Fibroblast of villous mesenchyme (primary cell): ENCODE results near the gene CD7. TPM values are rescaled to one million over a fixed set of nuclear protein-coding genes. Genes with fewer than 3 reads are reported as not detected.

Source experiments
- DNase-seq: peaks from one replicate; pipeline ENCODE4 v3.0.0-alpha.2; 2010; ENCODE audit warnings: low read depth
- H3K4me3 ChIP-seq: 2 replicates; pipeline ENCODE4 v1.5.1; 2011; ENCODE audit warnings: low read depth, mild to moderate bottlenecking, low read length
- CTCF ChIP-seq: IDR thresholded peaks from 2 replicates; pipeline ENCODE4 v1.5.1; 2012; ENCODE audit warnings: low read depth, mild to moderate bottlenecking, low read length; ENCODE audit not compliant: insufficient read depth
- total RNA-seq: library from RNA; depleted of rRNA; stranded (reverse); fragments of >200 nt; gene quantifications from 2 replicates; pipeline ENCODE4 v1.2.3, GENCODE V29; 2012

CD7 gene
- total RNA-seq, 1 donor, result not detected

DNA sequence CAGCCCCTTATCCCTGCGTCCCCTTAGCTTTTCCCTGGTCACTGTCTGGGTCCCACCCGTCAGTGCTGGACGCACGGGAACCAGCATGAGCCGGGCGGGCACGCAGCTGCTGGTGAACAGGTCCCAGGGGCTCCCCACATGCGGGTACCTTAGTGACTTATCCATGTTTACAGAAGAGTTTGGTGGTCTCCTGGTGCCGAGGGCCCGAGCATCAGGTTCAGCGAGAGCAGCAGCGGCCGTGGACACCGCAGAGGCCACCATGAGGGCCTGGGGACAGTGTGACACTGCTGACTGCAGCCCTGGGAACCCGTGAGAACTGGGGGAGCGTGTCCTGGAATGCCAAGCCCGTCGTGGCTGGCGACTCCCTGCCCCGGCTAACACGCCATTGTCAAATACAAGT is 6.5 kb downstream of the CD7 start:
- no peak overlapping the region for H3K4me3 ChIP-seq
- no peak for TF ChIP-seq CTCF
- no peak for DNase-seq

DNA sequence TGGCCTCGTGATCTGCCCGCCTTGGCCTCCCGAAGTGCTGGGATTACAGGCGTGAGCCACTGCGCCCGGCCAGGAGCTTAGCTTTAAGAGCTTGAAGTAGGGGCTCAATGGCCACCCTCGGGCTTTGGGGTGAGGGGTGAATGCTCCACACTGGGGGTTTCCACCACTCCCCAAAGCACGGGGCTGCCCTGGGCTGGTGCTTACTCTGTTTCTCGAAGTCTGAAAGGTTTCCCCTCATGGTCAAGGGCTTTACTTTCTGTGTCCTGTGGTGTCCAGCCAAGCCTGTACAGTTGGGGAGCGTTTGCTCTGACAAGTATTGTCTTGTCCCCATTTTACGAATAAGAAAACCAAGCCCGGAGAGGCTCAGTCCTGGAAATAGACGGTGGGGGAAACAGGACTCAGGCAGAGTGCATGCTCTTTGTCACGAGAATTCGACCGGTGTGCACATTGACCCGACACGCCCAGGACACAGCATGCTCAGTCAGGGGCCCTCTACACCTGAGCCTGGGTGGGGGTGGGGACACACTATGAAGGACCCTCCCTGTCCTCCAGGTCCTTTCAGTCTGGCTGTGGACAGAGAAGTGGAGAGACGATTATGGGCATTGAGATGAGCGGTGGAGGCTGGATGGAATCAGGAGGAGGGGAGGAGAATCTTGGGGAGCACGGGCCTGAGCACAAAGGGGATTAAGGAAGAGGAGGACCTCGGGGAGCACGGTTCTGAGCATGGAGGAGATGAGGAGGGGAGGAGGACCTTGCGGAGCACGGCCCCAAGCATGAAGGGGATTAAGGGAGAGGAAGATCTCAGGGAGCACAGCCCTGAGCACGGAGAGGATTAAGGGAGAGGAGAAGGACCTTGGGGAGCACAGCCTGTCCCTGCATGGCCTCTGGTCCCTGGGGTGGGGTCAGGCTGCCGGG is 7.5 kb downstream of the CD7 start:
- H3K4me3 ChIP-seq, result no peak overlapping the region
- TF ChIP-seq CTCF, result no peak
- DNase-seq, result no peak

DNA sequence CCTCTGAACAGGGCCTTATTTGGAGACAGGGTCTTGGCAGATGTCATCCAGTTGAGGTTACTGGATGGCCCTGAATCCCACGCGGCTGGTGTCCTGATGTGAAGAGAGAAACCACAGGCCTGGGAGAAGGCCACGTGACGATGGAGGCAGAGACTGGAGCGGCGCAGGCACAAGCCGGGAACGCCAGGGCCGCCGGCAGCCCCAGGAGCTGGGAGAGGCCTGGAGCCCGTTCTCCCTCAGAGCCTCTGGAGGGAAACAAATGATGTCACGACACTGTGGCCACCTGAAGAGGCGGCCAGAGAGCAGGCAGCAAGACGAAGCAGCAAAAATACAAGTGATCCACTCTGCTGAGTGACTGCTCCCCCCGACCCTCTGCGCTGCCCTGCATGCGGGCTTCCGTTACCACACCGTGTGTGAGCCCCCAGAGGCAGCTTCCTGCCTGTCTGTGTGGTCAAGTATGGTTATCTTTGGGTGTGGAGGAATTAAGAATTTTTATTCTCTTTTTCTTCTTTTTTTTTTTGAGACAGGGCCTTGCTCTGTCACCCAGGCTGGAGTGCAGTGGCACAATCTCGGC is 11.6 kb downstream of the CD7 start:
- H3K4me3 ChIP-seq, result no peak overlapping the region
- no peak for TF ChIP-seq CTCF
- no peak for DNase-seq

GRCh38 chr17:82304826-82305726 is 12.3 kb downstream of the CD7 start:
- TF ChIP-seq CTCF, result no peak
- no peak overlapping the region for H3K4me3 ChIP-seq
- DNase-seq, result no peak

GRCh38 chr17:82303944-82304808 is 13.2 kb downstream of the CD7 start:
- H3K4me3 ChIP-seq, result no peak overlapping the region
- DNase-seq, result peak; percentile 45
- TF ChIP-seq CTCF, result no peak
